ENCODE measurements around the gene ZBTB11.

Gene ZBTB11

DNA sequence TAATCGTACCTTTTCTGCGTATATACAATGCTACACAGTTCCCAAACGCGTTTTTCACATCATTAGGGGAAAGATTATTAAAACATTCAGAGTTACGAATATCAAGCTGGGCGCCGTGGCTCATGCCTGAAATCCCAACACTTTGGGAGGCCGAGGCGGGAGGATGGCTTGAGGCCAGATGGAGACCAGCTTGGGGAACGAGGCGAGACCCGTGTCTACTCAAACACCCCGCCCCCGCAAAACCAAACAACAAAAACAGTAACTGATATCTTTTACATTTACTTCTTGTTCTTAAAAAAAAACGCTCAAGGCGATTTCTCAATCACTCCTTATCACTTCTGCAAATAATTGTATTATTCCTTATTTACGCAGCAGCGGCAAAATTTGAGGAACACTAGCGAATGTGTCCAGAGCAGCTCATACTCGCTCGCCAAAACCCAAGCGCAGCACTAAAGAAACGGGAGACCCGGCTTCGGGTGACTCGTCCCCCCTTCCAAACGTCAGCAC, 1.2 kb downstream of the ZBTB11 start:
- TF ChIP-seq, protein P1, sequence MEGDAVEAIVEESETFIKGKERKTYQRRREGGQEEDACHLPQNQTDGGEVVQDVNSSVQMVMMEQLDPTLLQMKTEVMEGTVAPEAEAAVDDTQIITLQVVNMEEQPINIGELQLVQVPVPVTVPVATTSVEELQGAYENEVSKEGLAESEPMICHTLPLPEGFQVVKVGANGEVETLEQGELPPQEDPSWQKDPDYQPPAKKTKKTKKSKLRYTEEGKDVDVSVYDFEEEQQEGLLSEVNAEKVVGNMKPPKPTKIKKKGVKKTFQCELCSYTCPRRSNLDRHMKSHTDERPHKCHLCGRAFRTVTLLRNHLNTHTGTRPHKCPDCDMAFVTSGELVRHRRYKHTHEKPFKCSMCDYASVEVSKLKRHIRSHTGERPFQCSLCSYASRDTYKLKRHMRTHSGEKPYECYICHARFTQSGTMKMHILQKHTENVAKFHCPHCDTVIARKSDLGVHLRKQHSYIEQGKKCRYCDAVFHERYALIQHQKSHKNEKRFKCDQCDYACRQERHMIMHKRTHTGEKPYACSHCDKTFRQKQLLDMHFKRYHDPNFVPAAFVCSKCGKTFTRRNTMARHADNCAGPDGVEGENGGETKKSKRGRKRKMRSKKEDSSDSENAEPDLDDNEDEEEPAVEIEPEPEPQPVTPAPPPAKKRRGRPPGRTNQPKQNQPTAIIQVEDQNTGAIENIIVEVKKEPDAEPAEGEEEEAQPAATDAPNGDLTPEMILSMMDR (IDR thresholded peaks at IDR 0.05; ENCODE audit: insufficient read depth, low read depth, low read length, missing control alignments): no peak
- no peak for DNase-seq (ENCODE audit: low read depth)
- peak overlapping the region; percentile 77 for H3K4me3 ChIP-seq (ENCODE audit: low read depth, low read length)

GRCh38 chr3:101674518-101674917, 2.4 kb downstream of the ZBTB11 start:
- TF ChIP-seq, protein P1 (IDR thresholded peaks at IDR 0.05; ENCODE audit: insufficient read depth, low read depth, low read length, missing control alignments): no peak
- no peak overlapping the region for H3K4me3 ChIP-seq (ENCODE audit: low read depth, low read length)
- no peak for DNase-seq (ENCODE audit: low read depth)

- no peak overlapping the region for H3K4me3 ChIP-seq (ENCODE audit: low read depth, low read length)
- DNase-seq (ENCODE audit: low read depth): no peak
- TF ChIP-seq, protein P1 (IDR thresholded peaks at IDR 0.05; ENCODE audit: insufficient read depth, low read depth, low read length, missing control alignments): no peak
Measured at GRCh38 chr3:101673953-101674352, 3.0 kb downstream of the ZBTB11 start.

GRCh38 chr3:101671014-101671413, 5.9 kb downstream of the ZBTB11 start:
- TF ChIP-seq, protein P1 (IDR thresholded peaks at IDR 0.05; ENCODE audit: insufficient read depth, low read depth, low read length, missing control alignments): no peak
- no peak for DNase-seq (ENCODE audit: low read depth)
- H3K4me3 ChIP-seq (ENCODE audit: low read depth, low read length): no peak overlapping the region

DNA sequence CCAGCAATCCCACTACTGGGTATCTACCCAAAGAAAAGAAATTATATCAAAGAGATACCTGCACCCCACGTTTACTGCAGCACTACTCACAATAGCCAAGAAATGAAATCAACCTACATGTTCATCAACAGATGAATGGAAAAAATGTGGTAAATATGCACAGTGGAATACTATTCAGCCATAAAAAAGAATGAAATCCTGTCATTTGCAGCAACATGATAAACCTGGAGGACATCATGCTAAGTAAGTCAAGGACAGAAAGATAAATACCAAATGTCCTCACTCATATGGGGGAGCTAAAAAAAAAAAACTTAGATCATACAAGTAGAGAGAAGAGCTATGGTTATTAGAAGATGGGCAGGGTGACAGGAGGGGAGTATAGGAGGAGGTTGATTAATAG, 9.1 kb downstream of the ZBTB11 start:
- TF ChIP-seq, protein P1 (IDR thresholded peaks at IDR 0.05; ENCODE audit: insufficient read depth, low read depth, low read length, missing control alignments): no peak
- DNase-seq (ENCODE audit: low read depth): no peak
- no peak overlapping the region for H3K4me3 ChIP-seq (ENCODE audit: low read depth, low read length)

DNA sequence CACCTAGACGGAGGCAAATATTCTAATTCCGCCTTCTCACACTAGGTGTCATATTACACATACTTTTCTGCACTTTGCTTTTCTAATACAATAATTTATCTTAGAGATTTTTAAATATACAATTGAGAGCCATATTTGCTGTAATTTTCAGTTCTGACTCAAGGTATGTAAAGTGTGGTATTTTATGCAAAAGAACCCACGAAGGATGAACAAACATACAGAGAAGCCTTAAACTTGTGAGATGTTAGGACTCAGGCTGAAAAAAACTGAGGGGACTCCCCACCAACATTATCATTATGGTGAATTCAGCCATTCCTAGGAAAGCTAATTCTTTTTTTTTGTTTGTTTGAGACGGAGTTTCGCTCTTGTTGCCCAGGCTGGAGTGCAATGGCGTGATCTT, 9.6 kb downstream of the ZBTB11 start:
- DNase-seq (ENCODE audit: low read depth): no peak
- TF ChIP-seq, protein P1 (IDR thresholded peaks at IDR 0.05; ENCODE audit: insufficient read depth, low read depth, low read length, missing control alignments): no peak
- no peak overlapping the region for H3K4me3 ChIP-seq (ENCODE audit: low read depth, low read length)

DNA sequence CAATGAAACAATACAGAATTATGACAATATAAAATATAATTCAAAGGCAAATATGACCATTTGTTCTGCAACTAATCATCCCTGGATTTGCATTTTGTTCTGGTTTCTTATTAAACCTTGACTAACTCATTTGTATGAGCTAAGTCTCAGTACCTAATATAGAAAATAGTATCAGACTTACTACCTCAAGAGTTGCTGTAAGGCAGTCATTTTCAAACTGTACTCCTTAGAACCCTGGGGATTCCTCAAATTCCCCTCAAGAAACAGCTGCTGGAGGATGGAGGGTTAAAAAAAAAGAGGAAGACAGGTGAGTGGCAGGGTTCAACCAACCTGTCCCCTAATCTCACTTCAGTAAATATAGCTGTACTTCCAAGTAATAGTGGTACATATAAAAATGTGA, 11.1 kb downstream of the ZBTB11 start:
- TF ChIP-seq, protein P1 (IDR thresholded peaks at IDR 0.05; ENCODE audit: insufficient read depth, low read depth, low read length, missing control alignments): no peak
- no peak overlapping the region for H3K4me3 ChIP-seq (ENCODE audit: low read depth, low read length)
- no peak for DNase-seq (ENCODE audit: low read depth)

Data from GM12865 (cell line).